ENCODE measurements around the gene KANK4.

KANK4 gene

DNA sequence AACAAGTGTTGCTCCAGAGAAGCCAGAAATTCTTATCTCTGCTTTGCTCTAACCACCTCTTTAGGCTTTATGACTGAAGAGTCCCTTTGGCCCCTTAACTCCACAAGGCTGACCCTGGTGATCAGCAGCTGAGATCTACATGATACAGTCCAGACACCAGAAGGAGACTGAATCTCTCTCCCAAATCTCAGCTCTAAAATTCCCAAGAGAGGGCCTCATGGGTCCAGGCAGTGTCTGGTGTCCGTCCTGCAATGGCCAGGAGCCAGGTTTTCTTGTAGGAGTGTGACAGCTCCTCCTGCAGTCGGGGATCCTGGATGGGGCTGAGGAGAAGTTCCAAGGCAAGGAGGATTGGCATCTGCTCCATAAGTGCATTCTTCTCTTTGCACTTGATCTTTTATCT is 89.3 kb downstream of the KANK4 start:
- no peaks in the 10 kb centered on the region for H3K27me3 ChIP-seq (ENCODE audit: insufficient read depth, low read depth)
- no peaks in the 10 kb centered on the region for H3K79me2 ChIP-seq (ENCODE audit: insufficient read depth, low read depth)
- no peak overlapping the region for H2AFZ ChIP-seq (ENCODE audit: low read depth)
- H3K4me2 ChIP-seq: no peak overlapping the region
- H3K27ac ChIP-seq: no peak overlapping the region
- H3K36me3 ChIP-seq (ENCODE audit: insufficient read depth): no peaks in the 10 kb centered on the region
- H3K4me3 ChIP-seq (IDR thresholded peaks at IDR 0.05; ENCODE audit: insufficient read depth, low read depth, low read length): no peak overlapping the region
- TF ChIP-seq, protein P1, sequence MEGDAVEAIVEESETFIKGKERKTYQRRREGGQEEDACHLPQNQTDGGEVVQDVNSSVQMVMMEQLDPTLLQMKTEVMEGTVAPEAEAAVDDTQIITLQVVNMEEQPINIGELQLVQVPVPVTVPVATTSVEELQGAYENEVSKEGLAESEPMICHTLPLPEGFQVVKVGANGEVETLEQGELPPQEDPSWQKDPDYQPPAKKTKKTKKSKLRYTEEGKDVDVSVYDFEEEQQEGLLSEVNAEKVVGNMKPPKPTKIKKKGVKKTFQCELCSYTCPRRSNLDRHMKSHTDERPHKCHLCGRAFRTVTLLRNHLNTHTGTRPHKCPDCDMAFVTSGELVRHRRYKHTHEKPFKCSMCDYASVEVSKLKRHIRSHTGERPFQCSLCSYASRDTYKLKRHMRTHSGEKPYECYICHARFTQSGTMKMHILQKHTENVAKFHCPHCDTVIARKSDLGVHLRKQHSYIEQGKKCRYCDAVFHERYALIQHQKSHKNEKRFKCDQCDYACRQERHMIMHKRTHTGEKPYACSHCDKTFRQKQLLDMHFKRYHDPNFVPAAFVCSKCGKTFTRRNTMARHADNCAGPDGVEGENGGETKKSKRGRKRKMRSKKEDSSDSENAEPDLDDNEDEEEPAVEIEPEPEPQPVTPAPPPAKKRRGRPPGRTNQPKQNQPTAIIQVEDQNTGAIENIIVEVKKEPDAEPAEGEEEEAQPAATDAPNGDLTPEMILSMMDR (conservative IDR thresholded peaks at IDR 0.05; ENCODE audit: low read depth, low read length): no peak
- peaks cover 9% of the 10 kb centered on the region for H3K4me1 ChIP-seq (ENCODE audit: low read depth, poor library complexity, severe bottlenecking)
- no peaks in the 10 kb centered on the region for H4K20me1 ChIP-seq (ENCODE audit: insufficient read depth)
- no peak overlapping the region for H3K9ac ChIP-seq

DNA sequence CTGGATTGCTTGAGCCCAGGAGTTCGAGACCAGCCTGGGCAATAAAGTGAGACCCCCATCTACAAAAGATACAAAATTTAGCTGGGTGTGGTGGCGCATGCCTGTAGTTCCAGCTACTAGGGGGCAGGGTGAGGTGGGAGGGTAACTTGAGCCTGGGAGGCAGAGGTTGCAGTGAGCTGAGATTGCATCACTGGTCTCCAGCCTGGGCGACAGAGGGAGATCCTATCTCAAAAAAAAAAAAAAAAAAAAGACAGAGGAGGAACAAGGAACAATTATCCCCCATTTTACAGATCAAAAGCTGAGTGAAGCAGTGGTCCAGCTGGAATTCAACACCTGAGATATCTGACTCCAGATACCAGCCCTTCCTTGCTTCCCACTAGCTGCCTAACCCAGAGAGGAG is 89.8 kb downstream of the KANK4 start:
- Histone ChIP-seq H3K4me2 (no peak overlapping the region), H3K4me3 (IDR thresholded peaks at IDR 0.05; ENCODE audit: insufficient read depth, low read depth, low read length) (no peak overlapping the region), H3K9ac (no peak overlapping the region), H3K27ac (no peak overlapping the region), H4K20me1 (ENCODE audit: insufficient read depth) (no peaks in the 10 kb centered on the region), H2AFZ (ENCODE audit: low read depth) (no peak overlapping the region), H3K4me1 (ENCODE audit: low read depth, poor library complexity, severe bottlenecking) (peaks cover 4% of the 10 kb centered on the region), H3K27me3 (ENCODE audit: insufficient read depth, low read depth) (no peaks in the 10 kb centered on the region), H3K36me3 (ENCODE audit: insufficient read depth) (no peaks in the 10 kb centered on the region), H3K79me2 (ENCODE audit: insufficient read depth, low read depth) (no peaks in the 10 kb centered on the region)
- TF ChIP-seq, protein P1 (conservative IDR thresholded peaks at IDR 0.05; ENCODE audit: low read depth, low read length): no peak

DNA sequence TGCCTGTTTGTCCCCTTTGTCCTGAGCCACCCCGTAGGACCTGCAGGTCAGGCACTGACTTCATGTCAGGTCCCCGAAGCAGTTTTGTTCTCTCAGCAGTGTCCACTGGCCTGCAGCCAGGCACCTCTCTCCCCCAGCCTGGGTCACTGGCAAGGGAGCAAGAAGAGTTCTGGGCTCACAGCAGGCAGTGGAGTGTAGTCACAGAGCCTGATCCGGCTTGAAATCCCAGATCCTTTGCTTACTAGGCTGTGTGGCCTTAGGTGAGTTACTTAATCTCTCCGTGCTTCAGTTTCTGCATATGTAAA is 90.4 kb downstream of the KANK4 start:
- H3K4me2 ChIP-seq: no peak overlapping the region
- no peaks in the 10 kb centered on the region for H3K27me3 ChIP-seq (ENCODE audit: insufficient read depth, low read depth)
- H3K79me2 ChIP-seq (ENCODE audit: insufficient read depth, low read depth): no peaks in the 10 kb centered on the region
- H2AFZ ChIP-seq (ENCODE audit: low read depth): no peak overlapping the region
- no peaks in the 10 kb centered on the region for H4K20me1 ChIP-seq (ENCODE audit: insufficient read depth)
- H3K27ac ChIP-seq: no peak overlapping the region
- TF ChIP-seq, protein P1 (conservative IDR thresholded peaks at IDR 0.05; ENCODE audit: low read depth, low read length): no peak
- no peaks in the 10 kb centered on the region for H3K4me1 ChIP-seq (ENCODE audit: low read depth, poor library complexity, severe bottlenecking)
- no peak overlapping the region for H3K4me3 ChIP-seq (IDR thresholded peaks at IDR 0.05; ENCODE audit: insufficient read depth, low read depth, low read length)
- no peaks in the 10 kb centered on the region for H3K36me3 ChIP-seq (ENCODE audit: insufficient read depth)
- no peak overlapping the region for H3K9ac ChIP-seq

DNA sequence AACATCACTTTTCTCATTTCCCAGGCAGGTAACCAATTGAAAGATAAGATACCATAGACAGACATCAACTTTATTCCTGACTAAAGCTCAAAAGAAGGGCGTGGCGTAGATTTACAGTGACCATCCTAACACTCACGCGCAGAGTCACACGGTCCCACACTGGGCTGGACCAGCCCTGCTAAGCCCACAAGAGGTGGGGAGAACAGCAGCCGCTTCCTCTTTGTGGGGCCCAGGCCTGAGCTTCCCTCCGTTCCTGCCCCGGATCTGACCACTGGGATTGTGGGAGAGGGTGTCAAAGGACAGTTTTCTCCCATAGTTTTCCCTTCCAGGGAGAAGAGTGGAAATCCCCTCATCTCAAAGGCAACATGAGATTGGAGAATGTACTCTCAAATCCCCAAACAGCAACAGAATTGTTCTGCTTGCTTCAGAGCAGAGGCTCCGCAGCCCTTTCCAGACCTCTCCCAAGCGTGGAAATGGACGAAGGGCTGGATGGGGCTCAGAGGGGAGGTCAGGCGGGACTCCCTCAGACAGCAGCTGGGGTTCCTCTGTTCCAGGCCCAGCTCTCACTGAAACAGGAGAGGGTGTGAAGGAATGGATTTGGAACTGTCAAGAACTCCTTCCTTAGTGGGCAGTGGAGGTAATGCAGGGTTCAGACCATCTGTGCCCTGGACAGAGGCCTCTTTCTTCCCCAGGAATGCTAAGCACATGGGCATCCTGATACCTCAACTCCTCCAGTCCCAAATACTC is 90.9 kb downstream of the KANK4 start:
- H3K27ac ChIP-seq: no peak overlapping the region

More for the DNA sequence above, 90.9 kb downstream of the KANK4 start:
- H3K27me3 ChIP-seq (ENCODE audit: insufficient read depth, low read depth): no peaks in the 10 kb centered on the region
- H3K4me2 ChIP-seq: no peak overlapping the region
- H4K20me1 ChIP-seq (ENCODE audit: insufficient read depth): no peaks in the 10 kb centered on the region
- H3K9ac ChIP-seq: no peak overlapping the region
- H3K4me1 ChIP-seq (ENCODE audit: low read depth, poor library complexity, severe bottlenecking): no peaks in the 10 kb centered on the region
- no peak overlapping the region for H3K4me3 ChIP-seq (IDR thresholded peaks at IDR 0.05; ENCODE audit: insufficient read depth, low read depth, low read length)
- TF ChIP-seq, protein P1 (conservative IDR thresholded peaks at IDR 0.05; ENCODE audit: low read depth, low read length): no peak
- H2AFZ ChIP-seq (ENCODE audit: low read depth): no peak overlapping the region
- H3K79me2 ChIP-seq (ENCODE audit: insufficient read depth, low read depth): no peaks in the 10 kb centered on the region
- H3K36me3 ChIP-seq (ENCODE audit: insufficient read depth): no peaks in the 10 kb centered on the region

All from KMS-11 (cell line).